Dendritic cell treated with granulocyte-macrophage colony-stimulating factor and Interleukin-4, amounts not matched to agents 40 ng/mL and 50 ng/mL, for 4 days (primary cell): ENCODE measurements around the gene TAS2R8.

ENCODE experiments used
- H3K27ac Mint-ChIP-seq: one replicate; pipeline ENCODE4 v1.8.0; 2022; ENCODE audit warnings: mild to moderate bottlenecking, mixed read lengths
- H3K27me3 Mint-ChIP-seq: one replicate; pipeline ENCODE4 v1.8.0; 2022; ENCODE audit warnings: mild to moderate bottlenecking, mixed read lengths
- H3K36me3 Mint-ChIP-seq: one replicate; pipeline ENCODE4 v1.8.0; 2022; ENCODE audit warnings: low read depth, mixed read lengths
- H3K4me1 Mint-ChIP-seq: one replicate; pipeline ENCODE4 v1.8.0; 2022; ENCODE audit warnings: low read depth, mixed read lengths
- H3K4me3 Mint-ChIP-seq: one replicate; pipeline ENCODE4 v1.8.0; 2022; ENCODE audit warnings: mild to moderate bottlenecking, moderate library complexity, mixed read lengths
- H3K9me3 Mint-ChIP-seq: one replicate; pipeline ENCODE4 v1.8.0; 2022; ENCODE audit warnings: mixed read lengths
- intact Hi-C: fragments of 100-400 bp; cut with micrococcal nuclease; formaldehyde crosslinking; loops from one replicate; pipeline ENCODE4 v1.15.0; 2022

Gene TAS2R8, protein sequence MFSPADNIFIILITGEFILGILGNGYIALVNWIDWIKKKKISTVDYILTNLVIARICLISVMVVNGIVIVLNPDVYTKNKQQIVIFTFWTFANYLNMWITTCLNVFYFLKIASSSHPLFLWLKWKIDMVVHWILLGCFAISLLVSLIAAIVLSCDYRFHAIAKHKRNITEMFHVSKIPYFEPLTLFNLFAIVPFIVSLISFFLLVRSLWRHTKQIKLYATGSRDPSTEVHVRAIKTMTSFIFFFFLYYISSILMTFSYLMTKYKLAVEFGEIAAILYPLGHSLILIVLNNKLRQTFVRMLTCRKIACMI

DNA sequence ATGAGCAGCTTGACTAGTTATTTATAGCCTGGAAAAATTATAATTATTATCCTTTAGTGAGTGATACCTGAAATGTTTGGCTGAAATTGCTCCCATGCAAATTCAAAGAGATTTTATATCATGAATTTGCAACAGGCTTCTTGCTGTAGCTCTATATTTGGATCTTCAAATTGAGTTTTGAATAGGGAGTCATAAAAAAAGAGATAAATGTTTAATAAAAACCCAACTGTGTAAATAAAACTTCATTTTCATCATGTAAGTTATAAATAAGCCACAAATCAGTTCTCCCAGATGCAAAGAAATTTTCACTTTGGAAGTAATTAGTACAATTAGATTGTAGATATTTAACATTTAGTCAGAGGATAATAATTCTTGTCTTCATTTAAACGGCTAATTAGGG lies at the start of gene TAS2R8:
Gene TAS2R8, minus strand, starts transcription at position 101 of the 400 bp plus-strand sequence. CDS start 306 bp downstream, outside the sequence.
- H3K4me3 Mint-ChIP-seq = no peak within 1 kb of the TSS
- intact Hi-C loops = no loop called here
- H3K4me1 Mint-ChIP-seq = no peaks in the 10 kb centered on the region
- no peak within 1 kb of the TSS for H3K27ac Mint-ChIP-seq
- no peaks in the 10 kb centered on the region for H3K9me3 Mint-ChIP-seq
- no peaks in the 10 kb centered on the region for H3K27me3 Mint-ChIP-seq
- no peaks in the 10 kb centered on the region for H3K36me3 Mint-ChIP-seq

DNA sequence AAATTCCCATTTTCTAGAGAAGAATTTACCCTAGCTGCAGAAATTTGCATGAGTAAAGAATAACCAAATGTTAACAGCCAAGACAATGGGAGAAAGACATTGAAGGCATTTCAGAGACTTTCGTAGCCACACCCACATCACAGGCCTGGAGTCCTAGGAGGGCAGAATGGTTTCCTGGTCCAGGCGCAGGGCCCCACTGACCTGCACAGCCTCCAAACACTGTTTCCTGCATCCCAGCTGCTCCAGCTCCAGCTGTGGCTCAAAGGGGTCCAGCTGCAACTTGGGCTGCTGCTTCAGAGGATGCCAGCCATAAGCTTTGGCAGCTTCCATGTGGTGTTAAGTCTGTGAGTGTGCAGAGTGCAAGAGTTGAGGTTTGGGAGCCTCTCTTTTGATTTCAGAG lies 48.7 kb upstream of the TAS2R8 start:
- Mint-ChIP-seq H3K4me3 (no peak overlapping the region), H3K4me1 (no peaks in the 10 kb centered on the region), H3K27ac (no peak overlapping the region), H3K27me3 (no peaks in the 10 kb centered on the region), H3K9me3 (peaks cover 35% of the 10 kb centered on the region), H3K36me3 (peaks cover 50% of the 10 kb centered on the region)
- intact Hi-C loops = no loop called here

DNA sequence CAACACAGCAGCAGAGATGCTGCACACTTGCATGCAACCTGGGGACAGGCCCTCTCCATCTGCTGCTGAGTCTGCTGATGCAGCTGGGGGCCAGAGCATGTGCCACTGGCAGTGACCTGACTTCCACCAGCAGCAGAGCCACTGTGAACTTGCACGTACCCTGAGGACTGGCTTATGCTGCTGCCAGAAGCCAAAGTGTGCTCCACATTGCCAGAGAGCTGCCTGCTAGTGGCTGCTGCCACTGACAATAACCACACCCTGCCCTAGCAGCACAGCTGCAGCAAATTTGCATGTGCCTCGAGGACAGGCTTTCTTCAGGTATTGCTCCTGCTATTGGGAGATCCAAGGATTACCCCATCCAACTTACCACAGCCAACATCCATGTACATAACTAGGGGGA lies 46.7 kb upstream of the TAS2R8 start:
- no peaks in the 10 kb centered on the region for H3K27me3 Mint-ChIP-seq
- intact Hi-C loops = no loop called here
- H3K4me1 Mint-ChIP-seq = no peaks in the 10 kb centered on the region
- no peak overlapping the region for H3K4me3 Mint-ChIP-seq
- H3K27ac Mint-ChIP-seq = no peak overlapping the region
- H3K9me3 Mint-ChIP-seq = peaks cover 28% of the 10 kb centered on the region
- peaks cover 43% of the 10 kb centered on the region for H3K36me3 Mint-ChIP-seq

DNA sequence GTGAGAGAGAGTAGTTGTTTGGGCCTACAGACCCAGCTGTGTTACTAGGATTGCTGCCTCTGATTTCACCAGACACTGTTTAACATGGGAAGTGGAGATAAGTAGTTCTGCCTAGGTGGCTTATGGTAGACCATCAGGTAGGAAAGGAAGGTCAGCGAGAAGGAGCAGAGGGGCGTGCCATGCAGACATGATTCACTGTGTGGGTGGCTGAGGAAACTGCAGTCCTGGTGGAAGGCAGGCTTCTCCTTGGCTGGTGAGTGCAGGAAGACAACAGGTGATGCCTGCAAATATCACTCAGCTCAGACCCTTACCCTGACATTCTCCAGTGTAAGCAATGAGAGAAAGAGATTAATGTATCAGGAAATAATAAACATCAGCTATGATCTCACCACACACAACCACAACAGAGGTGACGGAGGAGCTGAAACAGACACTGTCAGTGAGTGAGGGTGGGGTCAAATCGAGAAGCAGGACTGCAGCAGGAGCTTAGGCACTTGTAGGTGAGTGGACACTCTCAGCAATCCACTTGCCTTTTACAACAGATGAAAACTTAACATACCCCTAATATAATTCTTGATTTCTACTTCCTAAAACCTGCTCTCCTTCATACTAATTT lies 44.3 kb upstream of the TAS2R8 start:
- H3K4me1 Mint-ChIP-seq = no peaks in the 10 kb centered on the region
- no peak overlapping the region for H3K4me3 Mint-ChIP-seq
- H3K27me3 Mint-ChIP-seq = no peaks in the 10 kb centered on the region
- intact Hi-C loops = no loop called here
- peaks cover 3% of the 10 kb centered on the region for H3K9me3 Mint-ChIP-seq
- H3K27ac Mint-ChIP-seq = no peak overlapping the region
- H3K36me3 Mint-ChIP-seq = peaks cover 32% of the 10 kb centered on the region

DNA sequence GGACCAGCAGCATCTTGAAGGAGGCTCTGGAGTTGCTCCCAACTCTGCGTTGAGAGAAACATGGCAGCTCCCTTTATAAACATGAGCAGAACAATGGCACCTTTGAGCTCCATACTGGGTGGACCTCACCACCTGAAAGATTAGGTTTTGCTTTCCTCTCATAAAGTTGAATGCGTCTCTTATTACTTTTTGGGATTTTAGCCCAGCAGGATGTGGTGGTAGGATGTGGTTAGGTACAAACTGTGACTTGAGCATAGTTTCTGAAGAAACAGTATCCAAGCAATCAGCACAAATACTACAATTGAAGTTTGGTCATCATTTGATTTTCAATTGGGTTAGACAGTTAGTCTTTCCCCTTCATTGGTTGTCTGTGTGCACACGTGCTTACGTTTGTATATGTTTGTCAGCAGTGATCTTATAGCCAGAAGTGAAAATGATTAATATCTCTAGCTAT lies 42.4 kb upstream of the TAS2R8 start, which contains the start of gene PRR4:
Gene PRR4, minus strand, starts transcription at position 51 of the 454 bp plus-strand sequence. Its CDS starts 38 bp downstream, at position 13.
- Mint-ChIP-seq H3K4me1 (no peaks in the 10 kb centered on the region), H3K36me3 (peaks cover 25% of the 10 kb centered on the region), H3K27me3 (no peaks in the 10 kb centered on the region), H3K9me3 (no peaks in the 10 kb centered on the region), H3K4me3 (no peak within 1 kb of the TSS), H3K27ac (no peak within 1 kb of the TSS)
- intact Hi-C loops = no loop called here

DNA sequence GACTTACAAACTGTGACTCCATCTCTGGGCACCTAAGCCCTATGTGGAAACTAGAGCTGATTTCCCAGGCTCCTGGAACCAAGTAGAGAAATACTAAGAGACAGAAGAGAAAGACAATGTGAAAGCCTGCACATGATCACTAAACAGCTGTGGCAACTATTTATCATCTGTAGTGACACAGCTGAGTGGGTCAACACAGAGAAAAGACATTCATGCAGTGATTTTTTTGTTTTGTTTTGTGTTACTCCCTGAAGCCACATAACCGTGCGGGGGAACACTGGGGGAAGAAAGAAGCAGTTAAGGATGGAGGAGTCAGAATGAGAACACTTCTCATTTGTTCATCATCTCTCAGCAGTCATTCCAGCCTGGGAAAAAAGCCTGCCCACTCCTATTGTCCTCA lies 40.7 kb upstream of the TAS2R8 start:
- Mint-ChIP-seq H3K36me3 (peaks cover 25% of the 10 kb centered on the region), H3K9me3 (no peaks in the 10 kb centered on the region), H3K27ac (no peak overlapping the region), H3K4me3 (no peak overlapping the region), H3K4me1 (no peaks in the 10 kb centered on the region), H3K27me3 (no peaks in the 10 kb centered on the region)
- intact Hi-C loops = no loop called here

DNA sequence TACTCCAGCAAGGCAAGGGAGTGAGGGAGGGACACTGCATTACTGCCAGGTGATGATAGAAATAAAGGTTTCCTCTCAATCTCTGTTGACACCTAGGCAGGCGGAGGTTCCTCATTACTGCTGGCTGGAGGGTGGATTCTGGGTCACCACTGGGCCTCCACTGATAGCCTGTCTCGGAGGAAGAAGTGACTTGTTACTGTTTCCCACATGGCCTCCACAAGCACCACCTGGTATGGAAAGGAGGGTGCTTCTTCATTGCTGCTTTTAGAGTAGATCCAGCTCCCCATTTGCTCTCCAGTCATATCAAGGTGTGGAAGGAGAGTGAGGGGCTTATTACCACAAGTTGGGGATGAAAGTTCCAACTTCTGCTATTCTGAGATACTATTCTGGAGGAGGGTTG lies 35.8 kb upstream of the TAS2R8 start:
- no peaks in the 10 kb centered on the region for H3K9me3 Mint-ChIP-seq
- no peak overlapping the region for H3K27ac Mint-ChIP-seq
- no peaks in the 10 kb centered on the region for H3K27me3 Mint-ChIP-seq
- no peak overlapping the region for H3K4me3 Mint-ChIP-seq
- H3K36me3 Mint-ChIP-seq = peaks cover 17% of the 10 kb centered on the region
- intact Hi-C loops = no loop called here
- no peaks in the 10 kb centered on the region for H3K4me1 Mint-ChIP-seq

DNA sequence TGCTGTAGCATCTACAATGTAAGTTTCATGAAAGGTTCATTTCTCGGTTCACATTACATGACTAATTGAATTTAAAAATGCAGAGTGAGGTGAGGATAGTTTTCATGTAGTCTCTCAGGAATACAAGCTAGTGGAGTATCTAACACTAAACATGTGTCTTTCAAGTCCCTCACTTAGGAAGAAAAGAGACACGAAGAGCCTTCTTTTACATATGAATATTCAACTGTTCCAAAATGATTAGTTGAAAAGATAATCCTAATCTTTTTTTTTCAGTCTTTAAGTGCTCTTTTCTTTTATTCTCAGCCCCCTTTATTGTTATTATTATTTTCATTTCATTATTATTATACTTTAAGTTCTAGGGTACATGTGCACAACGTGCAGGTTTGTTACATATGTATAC lies 31.4 kb upstream of the TAS2R8 start:
- no peak overlapping the region for H3K27ac Mint-ChIP-seq
- intact Hi-C loops = no loop called here
- H3K4me1 Mint-ChIP-seq = no peaks in the 10 kb centered on the region
- peaks cover 8% of the 10 kb centered on the region for H3K9me3 Mint-ChIP-seq
- no peaks in the 10 kb centered on the region for H3K36me3 Mint-ChIP-seq
- no peak overlapping the region for H3K4me3 Mint-ChIP-seq
- H3K27me3 Mint-ChIP-seq = no peaks in the 10 kb centered on the region

DNA sequence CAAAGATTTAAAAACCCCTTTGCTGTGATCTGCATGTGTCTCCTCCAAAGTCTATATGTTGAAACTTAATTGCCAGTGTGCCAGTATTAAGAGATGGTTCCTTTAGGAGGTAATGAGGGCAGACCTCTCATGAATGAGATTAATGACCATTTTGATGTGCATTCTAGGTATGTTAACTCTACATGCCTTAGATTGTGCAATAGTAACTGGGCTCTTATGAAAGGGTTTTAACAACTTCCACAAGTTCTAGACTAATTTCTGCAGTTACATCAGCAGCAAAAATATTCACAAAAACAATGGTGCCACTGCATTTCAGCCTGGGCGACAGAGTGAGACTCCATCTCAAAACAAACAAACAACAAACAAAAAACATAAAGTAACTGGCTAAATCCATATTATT lies 22.9 kb upstream of the TAS2R8 start:
- Mint-ChIP-seq H3K27me3 (no peaks in the 10 kb centered on the region), H3K4me3 (no peak overlapping the region), H3K36me3 (no peaks in the 10 kb centered on the region), H3K9me3 (no peaks in the 10 kb centered on the region), H3K27ac (no peak overlapping the region), H3K4me1 (no peaks in the 10 kb centered on the region)
- intact Hi-C loops = no loop called here

DNA sequence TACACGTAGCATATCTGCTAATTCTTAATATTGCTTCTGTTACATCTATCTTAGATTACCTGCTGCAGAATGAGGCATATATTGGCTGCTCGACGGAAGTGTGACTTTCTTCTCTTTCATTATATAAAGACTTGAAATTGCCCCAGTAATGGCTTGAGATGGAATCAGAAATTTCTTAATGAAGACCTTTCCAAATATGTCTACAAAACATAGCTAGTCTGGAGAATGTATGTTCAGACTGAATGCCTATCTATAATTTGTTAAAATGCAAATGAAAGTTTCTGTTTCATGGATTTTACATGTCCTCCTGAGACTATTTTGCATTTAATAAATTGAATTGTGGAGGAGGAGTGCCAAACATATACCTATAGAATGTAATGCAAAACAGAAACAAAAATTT lies 19.2 kb upstream of the TAS2R8 start, which contains the start of gene TAS2R10:
Gene TAS2R10, minus strand, starts transcription at position 101 of the 400 bp plus-strand sequence. Its CDS starts 89 bp downstream, at position 12.
- no peaks in the 10 kb centered on the region for H3K36me3 Mint-ChIP-seq
- no peak within 1 kb of the TSS for H3K4me3 Mint-ChIP-seq
- no peaks in the 10 kb centered on the region for H3K9me3 Mint-ChIP-seq
- no peaks in the 10 kb centered on the region for H3K27me3 Mint-ChIP-seq
- no peak within 1 kb of the TSS for H3K27ac Mint-ChIP-seq
- intact Hi-C loops = no loop called here
- no peaks in the 10 kb centered on the region for H3K4me1 Mint-ChIP-seq

DNA sequence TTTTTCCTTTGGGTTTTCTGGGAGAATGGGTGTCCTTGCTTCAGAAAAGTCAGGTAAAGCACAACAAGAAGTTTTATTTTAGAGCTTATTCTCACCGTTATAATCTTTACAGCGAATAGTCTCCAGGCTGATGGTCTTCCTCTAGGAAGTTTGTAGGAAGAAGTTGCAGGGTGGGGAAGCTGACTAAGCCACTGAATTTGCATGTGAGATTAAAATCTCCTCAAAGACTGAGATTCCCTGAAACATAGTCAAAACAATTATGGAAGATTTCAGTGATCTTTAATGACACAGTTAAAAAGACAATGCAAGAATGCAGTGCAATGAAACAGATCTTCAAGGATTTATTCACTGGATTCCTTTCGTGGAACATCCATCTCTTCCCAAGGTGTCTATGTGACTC lies 17.9 kb upstream of the TAS2R8 start:
- H3K4me1 Mint-ChIP-seq = no peaks in the 10 kb centered on the region
- H3K27ac Mint-ChIP-seq = no peak overlapping the region
- no peak overlapping the region for H3K4me3 Mint-ChIP-seq
- H3K27me3 Mint-ChIP-seq = no peaks in the 10 kb centered on the region
- no peaks in the 10 kb centered on the region for H3K36me3 Mint-ChIP-seq
- no peaks in the 10 kb centered on the region for H3K9me3 Mint-ChIP-seq
- intact Hi-C loops = no loop called here

DNA sequence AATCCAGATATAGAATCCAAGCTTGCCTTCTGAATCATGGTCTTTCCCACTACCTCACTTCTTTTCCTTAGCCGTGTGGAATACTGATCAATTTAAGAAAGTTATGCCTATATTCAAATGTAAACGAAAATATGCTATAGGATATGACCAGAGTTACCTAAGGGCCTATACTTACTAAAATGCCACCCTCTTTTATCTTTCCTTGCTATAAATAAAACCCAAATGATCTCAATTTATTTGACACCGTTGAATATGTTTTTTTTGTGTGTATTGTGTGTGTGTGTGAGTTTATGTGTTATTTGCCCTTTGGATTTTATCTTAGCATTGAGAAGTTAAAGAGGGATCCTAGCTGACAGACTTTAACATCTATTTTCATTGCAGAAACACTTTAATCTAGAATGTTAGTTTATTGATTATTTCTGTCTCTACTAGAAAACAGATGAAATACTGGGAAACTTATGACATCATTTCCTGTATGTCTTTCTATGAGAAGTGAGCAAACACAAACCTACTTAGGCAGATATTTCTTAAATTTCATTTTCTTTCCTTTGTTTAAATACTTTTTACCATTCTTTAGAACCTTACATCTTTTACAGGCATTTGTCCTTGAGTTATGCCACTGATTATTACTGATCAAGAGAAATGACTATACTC lies 4.9 kb upstream of the TAS2R8 start:
- Mint-ChIP-seq H3K36me3 (no peaks in the 10 kb centered on the region), H3K4me1 (no peaks in the 10 kb centered on the region), H3K27me3 (peaks cover 4% of the 10 kb centered on the region), H3K9me3 (no peaks in the 10 kb centered on the region), H3K27ac (no peak overlapping the region), H3K4me3 (no peak overlapping the region)
- intact Hi-C loops = no loop called here

DNA sequence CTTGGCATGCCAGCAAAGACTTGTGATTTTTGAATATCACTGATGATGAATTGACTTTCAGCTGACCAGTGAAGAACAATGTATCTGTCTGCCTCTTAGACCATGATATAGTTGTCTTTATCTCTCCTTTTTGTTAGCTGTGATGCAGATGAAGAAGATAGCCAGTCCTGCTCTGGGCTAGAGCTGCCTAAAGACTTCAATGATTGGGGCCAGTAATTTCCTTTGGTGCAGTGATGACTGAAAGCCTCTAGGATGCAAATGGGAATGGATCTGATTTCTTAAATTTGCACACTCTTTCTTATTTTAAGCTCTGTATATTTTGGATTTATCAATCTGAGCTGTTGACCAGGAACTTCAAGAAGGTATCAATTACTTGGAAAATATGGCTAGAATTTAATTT lies 3.0 kb upstream of the TAS2R8 start, which contains the start of gene TAS2R9:
Gene TAS2R9, minus strand, starts transcription at position 101 of the 400 bp plus-strand sequence. Its CDS starts 93 bp downstream, at position 8.
- intact Hi-C loops = no loop called here
- peaks cover 4% of the 10 kb centered on the region for H3K27me3 Mint-ChIP-seq
- no peaks in the 10 kb centered on the region for H3K36me3 Mint-ChIP-seq
- H3K9me3 Mint-ChIP-seq = no peaks in the 10 kb centered on the region
- no peak within 1 kb of the TSS for H3K4me3 Mint-ChIP-seq
- no peaks in the 10 kb centered on the region for H3K4me1 Mint-ChIP-seq
- H3K27ac Mint-ChIP-seq = no peak within 1 kb of the TSS

DNA sequence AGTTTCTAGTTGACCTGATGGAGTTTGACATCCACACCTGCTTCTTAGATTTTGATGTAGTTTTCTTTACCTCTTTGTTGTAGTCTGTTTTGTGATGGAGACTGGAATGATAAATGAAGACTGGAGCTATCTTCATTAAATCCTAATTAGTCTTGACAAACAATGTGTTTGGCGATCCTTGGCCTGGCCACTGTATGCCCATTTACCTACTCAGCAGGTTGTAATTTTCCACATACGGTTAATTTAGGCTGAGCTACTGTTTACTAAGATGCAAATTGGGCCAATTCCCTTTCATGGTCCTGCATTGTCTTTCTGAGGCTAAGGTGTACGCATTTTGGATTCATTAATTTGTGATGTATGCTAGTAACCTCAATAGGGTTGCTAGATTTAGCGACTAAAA lies 4.5 kb downstream of the TAS2R8 start, which contains the start of gene TAS2R7:
Gene TAS2R7, minus strand, starts transcription at position 41 of the 400 bp plus-strand sequence. CDS start 57 bp downstream, outside the sequence.
- Mint-ChIP-seq H3K4me1 (no peaks in the 10 kb centered on the region), H3K36me3 (no peaks in the 10 kb centered on the region), H3K9me3 (no peaks in the 10 kb centered on the region), H3K27me3 (no peaks in the 10 kb centered on the region), H3K4me3 (no peak within 1 kb of the TSS), H3K27ac (no peak within 1 kb of the TSS)
- intact Hi-C loops = no loop called here
